ENCODE data around the gene TMEM150B. TPM values are rescaled to one million over a fixed set of nuclear protein-coding genes. Genes with fewer than 3 reads are reported as not detected.

The TMEM150B gene
- total and polyA plus RNA-seq, 9 of the 15 experiments (the other 6 are each of a cell fraction or from before 2014, with no cell fraction given): 0.47 to 1.3 (median 0.74) TPM; not detected in 2

GRCh38 chr19:55308281-55308680, 16.9 kb downstream of the TMEM150B start:
- no peaks in the 10 kb centered on the region for H3K9me1 ChIP-seq (ENCODE audit: control insufficient read depth, insufficient read depth, low read length)
- peak overlapping the region in 1 of 2 experiments; percentile 40; a peak in 1 of 4 replicates for H3K9ac ChIP-seq (ENCODE audit: insufficient read depth in 1 of 2, low read depth in 2 of 2, low read length in 2 of 2)
- CTCF ChIA-PET (ENCODE audit: low intra/inter-chr PET ratio): no interaction called here
- TF ChIP-seq POLR2G (IDR thresholded peaks at IDR 0.05; ENCODE audit: low read depth, low read length) (0 out of 2 replicates have a peak, but pooled peaks have one; percentile 24), ZNF766 (CRISPR knock-in tag; conservative IDR thresholded peaks at IDR 0.05) (no peak), OTX1 (CRISPR knock-in tag; IDR thresholded peaks at IDR 0.05) (no peak), CBX8 (IDR thresholded peaks at IDR 0.05; ENCODE audit: borderline replicate concordance, extremely low read depth, low read depth, low read length, poor library complexity, severe bottlenecking) (no peak), GABPB1 (CRISPR knock-in tag; IDR thresholded peaks at IDR 0.05) (no peak), SMC3 (conservative IDR thresholded peaks at IDR 0.05; ENCODE audit: insufficient read depth, low read depth, low read length) (no peak)
- in situ Hi-C loops (cut with MboI): no loop called here
- no peak for DNase-seq (ENCODE audit: extremely low read depth in 1 of 4, low spot score in 3 of 4)
- intact Hi-C loops (cut with micrococcal nuclease): no loop called here
- no TSS peak for BruUV-seq (replicated peaks)
- H3K27me3 ChIP-seq (ENCODE audit: control insufficient read depth in 2 of 2, insufficient read depth in 2 of 2, low read length in 2 of 2): no peaks in the 10 kb centered on the region
- no peak overlapping the region for H3K27ac ChIP-seq (ENCODE audit: extremely low read depth, low read depth, low read length)
- no peak for ATAC-seq
- WGBS (ENCODE audit: insufficient coverage, low coverage, missing lambda C conversion rate): 70% methylated on average over 7 of the region's 11 CpGs
- POLR2A ChIA-PET: no interaction called here
- H3K79me2 ChIP-seq (ENCODE audit: control insufficient read depth, insufficient read depth, low read length): no peaks in the 10 kb centered on the region
- H3K4me2 ChIP-seq (ENCODE audit: insufficient read depth, low read length): no peak overlapping the region
- H3K4me1 ChIP-seq (replicated peaks in 1 of 2; ENCODE audit: control insufficient read depth in 2 of 2, insufficient read depth in 2 of 2, low read length in 2 of 2): peaks cover 0 to 47% of the 10 kb centered on the region in 2 experiments; a peak in 3 of 5 replicates
- FAIRE-seq: no peak
- H3K4me3 ChIP-seq: no peak overlapping the region
- H4K20me1 ChIP-seq (replicated peaks; ENCODE audit: control insufficient read depth, insufficient read depth, low read length): no peaks in the 10 kb centered on the region
- H2AFZ ChIP-seq (ENCODE audit: low read depth, low read length): no peak overlapping the region
- H3K36me3 ChIP-seq (ENCODE audit: control insufficient read depth, insufficient read depth, low read length): peaks cover 5% of the 10 kb centered on the region; the same call in 1 of the 3 replicates
- no peaks in the 10 kb centered on the region; the same call in 1 of the 2 replicates for H3K9me3 ChIP-seq (replicated peaks; ENCODE audit: control insufficient read depth, insufficient read depth, low read depth, low read length)

All from K562 (cell line).